Testis (tissue), 3 donors: ENCODE data around the gene SP3. TPM values are rescaled to one million over a fixed set of nuclear protein-coding genes. Genes with fewer than 3 reads are reported as not detected.

Source experiments
- DNase-seq: peaks from one replicate; pipeline ENCODE4 v3.0.0-alpha.2; 2019
- H3K27ac ChIP-seq, 2 donors: fragments of 200-600 bp; sonication (generic); one replicate each; pipeline ENCODE4 v1.5.1; 2019
- H3K27me3 ChIP-seq: fragments of 200-600 bp; sonication (generic); one replicate; pipeline ENCODE4 v1.5.1; 2019
- H3K36me3 ChIP-seq: fragments of 200-600 bp; sonication (generic); one replicate; pipeline ENCODE4 v1.5.1; 2017; ENCODE audit warnings: low read depth; ENCODE audit errors: missing control alignments
- H3K4me1 ChIP-seq: fragments of 200-600 bp; sonication (generic); one replicate; pipeline ENCODE4 v1.5.1; 2019
- H3K4me3 ChIP-seq, 2 donors: fragments of 200-600 bp; sonication (generic); one replicate each; pipeline ENCODE4 v1.5.1; 2017 to 2019
- H3K9me3 ChIP-seq: fragments of 200-600 bp; sonication (generic); one replicate; pipeline ENCODE4 v1.5.1; 2017
- POLR2A ChIP-seq: fragments of 450-650 bp; IDR thresholded peaks from one replicate; pipeline ENCODE4 v1.6.1; 2017; ENCODE audit warnings: antibody characterized with exemption, mild to moderate bottlenecking, moderate library complexity
- WGBS, 2 donors: methylation state at CpG; one replicate each; pipeline ENCODE4 v1.1.5; 2018; 5-methylcytosine and 5-hydroxymethylcytosine counted together
- intact Hi-C: fragments of 100-400 bp; cut with DNase I; formaldehyde crosslinking; loops from one replicate; pipeline ENCODE4 v1.15.1; 2023; ENCODE audit warnings: low total_unique reads
- polyA plus RNA-seq: library from polyadenylated mRNA; stranded (reverse); fragments of 350-450 nt; fragmentation: Illumina TruSeq; extraction: RNeasy Lipid Tissue Mini Kit (QIAGEN cat#74804); gene quantifications from one replicate; pipeline ENCODE4 v1.2.3, GENCODE V29; 2014; ENCODE audit warnings: low read depth, low replicate concordance; ENCODE audit not compliant: insufficient read depth
- total RNA-seq, 2 donors: library from RNA; depleted of rRNA; stranded (reverse); fragments of >200 nt; gene quantifications; one replicate each; pipeline ENCODE4 v1.2.3, GENCODE V29; 2016
- TF ChIP-seq, protein P1 (sequence below), 3 experiments: fragments of 450-650 bp in 2 of 3; fragments of 200-600 bp in 1 of 3; sonication (generic) in 1 of 3; IDR thresholded peaks; one replicate each; pipeline ENCODE4 v1.5.1; 2016 to 2019; ENCODE audit warnings: antibody characterized with exemption in 3 of 3, mild to moderate bottlenecking in 2 of 3, moderate library complexity in 1 of 3

SP3 gene
- total and polyA plus RNA-seq, 3 donors from 2014 or later, result 48.1 to 142 (median 135) TPM

DNA sequence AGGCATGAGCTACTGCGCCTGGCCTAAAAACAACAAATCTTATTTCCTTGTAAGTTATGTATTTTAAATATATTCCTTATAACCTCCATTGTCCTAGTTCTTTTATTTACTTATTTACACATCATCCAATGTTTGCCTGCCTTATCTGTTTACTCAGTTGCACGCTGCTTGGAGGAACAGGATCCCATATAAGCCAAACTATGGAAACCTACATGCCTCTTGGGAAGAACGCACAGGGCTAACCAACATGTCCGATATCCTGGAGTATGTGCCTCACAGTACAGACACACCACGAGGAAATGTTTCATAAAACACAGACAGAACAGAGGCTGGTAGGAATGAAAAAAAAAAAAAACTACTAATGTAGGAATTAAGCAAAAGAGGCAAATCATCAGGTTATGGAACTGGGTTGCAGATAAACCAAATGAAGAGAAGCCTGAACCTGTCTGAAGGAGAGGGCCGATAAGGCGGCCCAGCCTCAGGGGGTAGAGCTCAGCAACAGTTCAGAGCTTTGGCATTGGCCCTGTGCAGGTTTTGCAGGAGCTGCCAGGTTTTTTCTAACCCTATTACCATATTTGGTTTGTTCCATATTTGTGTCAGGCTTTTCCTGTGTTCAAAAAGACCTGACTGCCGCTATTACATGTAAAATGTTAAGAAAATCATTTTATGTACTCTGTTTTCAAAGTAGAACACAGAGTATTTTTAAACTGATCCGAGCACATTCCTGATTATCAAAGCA lies 19.9 kb upstream of the SP3 start:
- Histone ChIP-seq H3K27me3 (no peaks in the 10 kb centered on the region), H3K4me1 (peaks cover 47% of the 10 kb centered on the region), H3K27ac (peak overlapping the region; percentile 10 to 55), H3K36me3 (no peaks in the 10 kb centered on the region), H3K4me3 (no peak overlapping the region), H3K9me3 (no peaks in the 10 kb centered on the region)
- no peak for TF ChIP-seq POLR2A
- TF ChIP-seq, protein P1, sequence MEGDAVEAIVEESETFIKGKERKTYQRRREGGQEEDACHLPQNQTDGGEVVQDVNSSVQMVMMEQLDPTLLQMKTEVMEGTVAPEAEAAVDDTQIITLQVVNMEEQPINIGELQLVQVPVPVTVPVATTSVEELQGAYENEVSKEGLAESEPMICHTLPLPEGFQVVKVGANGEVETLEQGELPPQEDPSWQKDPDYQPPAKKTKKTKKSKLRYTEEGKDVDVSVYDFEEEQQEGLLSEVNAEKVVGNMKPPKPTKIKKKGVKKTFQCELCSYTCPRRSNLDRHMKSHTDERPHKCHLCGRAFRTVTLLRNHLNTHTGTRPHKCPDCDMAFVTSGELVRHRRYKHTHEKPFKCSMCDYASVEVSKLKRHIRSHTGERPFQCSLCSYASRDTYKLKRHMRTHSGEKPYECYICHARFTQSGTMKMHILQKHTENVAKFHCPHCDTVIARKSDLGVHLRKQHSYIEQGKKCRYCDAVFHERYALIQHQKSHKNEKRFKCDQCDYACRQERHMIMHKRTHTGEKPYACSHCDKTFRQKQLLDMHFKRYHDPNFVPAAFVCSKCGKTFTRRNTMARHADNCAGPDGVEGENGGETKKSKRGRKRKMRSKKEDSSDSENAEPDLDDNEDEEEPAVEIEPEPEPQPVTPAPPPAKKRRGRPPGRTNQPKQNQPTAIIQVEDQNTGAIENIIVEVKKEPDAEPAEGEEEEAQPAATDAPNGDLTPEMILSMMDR (IDR thresholded peaks at IDR 0.05), result no peak
- intact Hi-C loops, result no loop called here
- DNase-seq, result no peak
- WGBS, 2 donors, result 49 to 57% methylated on average over 9 of the region's 9 CpGs

DNA sequence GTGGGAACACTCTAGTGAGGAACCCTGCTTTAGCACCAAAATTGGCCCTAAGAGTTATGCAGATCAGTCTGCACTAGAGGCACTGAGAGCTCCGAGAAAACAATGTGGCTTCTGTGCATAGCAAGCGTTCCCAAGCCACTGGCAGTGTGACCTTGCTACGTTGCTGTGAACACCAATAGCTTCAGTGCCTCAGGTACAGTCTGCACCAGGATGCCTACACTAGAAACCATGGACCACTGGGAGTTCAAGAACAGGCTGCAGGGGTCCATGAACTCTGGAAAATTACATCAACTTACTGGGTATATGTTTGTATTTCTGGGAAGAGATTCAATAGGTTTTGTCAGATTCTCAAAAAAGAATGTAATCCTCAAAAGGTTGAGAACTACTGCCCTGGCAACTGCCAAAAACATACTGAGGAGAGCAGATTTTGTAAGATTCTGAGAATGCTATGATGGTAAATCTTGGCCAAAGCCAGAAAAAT lies 18.3 kb upstream of the SP3 start:
- Histone ChIP-seq H3K36me3 (no peaks in the 10 kb centered on the region), H3K4me1 (peaks cover 42% of the 10 kb centered on the region), H3K27me3 (no peaks in the 10 kb centered on the region), H3K4me3 (no peak overlapping the region), H3K9me3 (no peaks in the 10 kb centered on the region), H3K27ac (peak overlapping the region in 1 of 2 donors; percentile 41)
- DNase-seq, result no peak
- TF ChIP-seq, protein P1 (IDR thresholded peaks at IDR 0.05), result no peak
- TF ChIP-seq POLR2A, result no peak
- WGBS, 2 donors, result 37 to 52% methylated on average over 3 of the region's 3 CpGs
- intact Hi-C loops, result no loop called here

DNA sequence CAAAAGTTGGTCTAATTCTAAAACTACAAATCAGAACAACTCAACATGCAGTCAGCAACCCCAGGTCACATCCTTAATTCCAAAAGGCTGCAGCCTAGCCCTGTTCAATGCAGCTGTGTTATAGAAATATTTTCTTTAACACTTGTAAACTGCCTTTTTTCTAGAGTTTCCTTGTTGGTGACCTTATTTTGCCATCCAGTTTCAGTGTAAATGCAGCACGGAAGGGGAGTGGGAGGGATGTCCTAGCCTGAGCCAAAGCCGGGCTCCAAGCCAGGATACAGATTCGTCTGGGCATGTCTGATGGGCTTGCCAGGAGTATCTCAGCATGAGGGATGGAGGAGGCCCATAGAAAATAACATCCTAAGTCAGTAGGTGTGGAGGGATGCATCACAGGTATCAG lies 17.7 kb upstream of the SP3 start:
- peak; percentile 69 for DNase-seq
- intact Hi-C loops, result no loop called here
- H3K27ac ChIP-seq, result peak overlapping the region in 1 of 2 donors; percentile 62
- WGBS, 2 donors, result 24 to 47% methylated on average over 3 of the region's 3 CpGs
- peaks cover 42% of the 10 kb centered on the region for H3K4me1 ChIP-seq
- no peak overlapping the region for H3K4me3 ChIP-seq
- H3K9me3 ChIP-seq, result no peaks in the 10 kb centered on the region
- TF ChIP-seq, protein P1 (IDR thresholded peaks at IDR 0.05), result no peak
- no peak for TF ChIP-seq POLR2A
- H3K27me3 ChIP-seq, result no peaks in the 10 kb centered on the region
- H3K36me3 ChIP-seq, result no peaks in the 10 kb centered on the region

DNA sequence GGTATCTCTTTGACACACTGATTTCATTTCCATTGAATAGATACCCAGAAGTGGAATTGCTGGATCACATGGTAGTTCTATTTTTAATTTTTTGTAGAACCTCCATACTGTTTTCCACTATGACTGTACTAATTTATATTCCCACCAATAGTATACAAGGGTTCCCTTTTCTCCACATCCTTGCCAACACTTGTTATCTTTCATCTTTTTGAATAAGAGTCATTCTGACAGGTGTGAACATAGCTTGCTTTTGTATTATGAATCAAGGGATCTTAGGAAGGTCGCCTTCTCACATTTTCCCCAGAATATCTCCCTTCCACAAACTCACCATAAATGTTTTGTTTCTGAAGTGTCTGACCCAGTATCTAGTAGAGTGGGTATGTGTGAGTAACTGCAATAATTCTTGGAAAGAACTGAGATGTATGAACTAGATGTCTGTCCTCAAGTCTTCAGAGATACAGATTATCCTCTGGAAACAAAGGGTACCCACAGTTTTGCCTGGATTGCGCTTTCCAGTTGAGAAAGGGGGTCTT lies 17.1 kb upstream of the SP3 start:
- no peak for DNase-seq
- Histone ChIP-seq H3K4me1 (peaks cover 42% of the 10 kb centered on the region), H3K36me3 (no peaks in the 10 kb centered on the region), H3K9me3 (no peaks in the 10 kb centered on the region), H3K27me3 (no peaks in the 10 kb centered on the region), H3K4me3 (no peak overlapping the region), H3K27ac (peak overlapping the region in 1 of 2 donors; percentile 62)
- 96 to 98% methylated on average over 2 of the region's 2 CpGs for WGBS, 2 donors
- TF ChIP-seq, protein P1 (IDR thresholded peaks at IDR 0.05), result no peak
- no peak for TF ChIP-seq POLR2A
- intact Hi-C loops, result no loop called here
